Hepatocyte (in vitro differentiated cells): ENCODE results near the gene CIITA.

Source experiments
- CTCF ChIP-seq: fragments of 200-600 bp; sonication (generic); IDR thresholded peaks from 2 replicates; pipeline ENCODE4 v1.5.1; 2016; ENCODE audit warnings: antibody characterized with exemption, mild to moderate bottlenecking; ENCODE audit not compliant: poor library complexity
- EZH2 ChIP-seq: fragments of 200-600 bp; sonication (generic); IDR thresholded peaks from 2 replicates; pipeline ENCODE4 v1.6.1; 2016; ENCODE audit warnings: antibody characterized with exemption, mild to moderate bottlenecking, borderline replicate concordance
- EZH2phosphoT487 ChIP-seq: fragments of 200-600 bp; sonication (generic); IDR thresholded peaks from one replicate; pipeline ENCODE4 v1.6.1; 2018; ENCODE audit warnings: antibody characterized with exemption, mild to moderate bottlenecking, low read depth, moderate library complexity; ENCODE audit not compliant: unreplicated experiment, severe bottlenecking

DNA sequence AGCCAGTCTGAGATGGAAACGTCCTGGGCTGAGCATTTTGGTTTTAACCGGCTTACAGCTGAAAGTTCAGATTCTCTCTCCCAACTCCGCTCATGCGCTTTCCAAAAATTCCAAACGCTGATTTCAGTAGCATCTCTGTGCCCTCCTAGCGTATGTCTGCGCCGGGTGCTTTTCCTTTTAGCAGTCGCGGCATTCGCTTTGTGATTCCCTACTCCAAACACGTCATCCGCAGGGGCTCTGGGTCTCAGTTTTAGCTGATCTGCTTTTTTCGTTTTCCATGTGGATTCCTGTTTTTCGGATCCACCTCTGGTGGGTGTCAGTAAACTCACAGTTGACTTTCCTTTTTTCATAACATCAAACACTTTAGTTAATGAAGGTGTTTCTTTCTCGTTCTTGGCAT, 36.3 kb upstream of the CIITA start:
- TF ChIP-seq CTCF = no peak
- no peak for TF ChIP-seq EZH2
- TF ChIP-seq EZH2phosphoT487 = no peak
